ENCODE data around the gene PLXNA4. TPM values are rescaled to one million over a fixed set of nuclear protein-coding genes. Genes with fewer than 3 reads are reported as not detected.

Gene PLXNA4
- total RNA-seq, 1 experiment from 2014 or later: not detected

- DNase-seq (ENCODE audit: unreplicated experiment): no peak
- no peaks in the 10 kb centered on the region for H3K27me3 Mint-ChIP-seq (ENCODE audit: insufficient read depth, unreplicated experiment)
- H3K4me3 Mint-ChIP-seq (ENCODE audit: unreplicated experiment): no peak overlapping the region
- intact Hi-C loops (cut with micrococcal nuclease): no loop called here
- ChIA-PET POLR2A (interaction anchor here (0.6 to 0.7 kb wide), 2 partner anchors 29 to 183 kb away, joined by 3 read pairs; no protein-coding TSS in a partner anchor), CTCF (interaction anchor here (0.6 to 2.0 kb wide), 6 partner anchors 303 to 1951 kb away, joined by 3 to 8 read pairs (median 4); no protein-coding TSS in a partner anchor)
- BruUV-seq (replicated peaks): no TSS peak
- peaks cover 25% of the 10 kb centered on the region for H3K9me3 Mint-ChIP-seq (ENCODE audit: unreplicated experiment)
- TF ChIP-seq CTCF (IDR thresholded peaks at IDR 0.05; ENCODE audit: unreplicated experiment): no peak
- no peaks in the 10 kb centered on the region for H3K4me1 Mint-ChIP-seq (ENCODE audit: insufficient read depth, unreplicated experiment)
- H3K36me3 Mint-ChIP-seq (ENCODE audit: insufficient read depth, unreplicated experiment): no peaks in the 10 kb centered on the region
- no peak overlapping the region for H3K27ac Mint-ChIP-seq (ENCODE audit: low read depth, unreplicated experiment)
Observed at GRCh38 chr7:132248841-132249240, 327.4 kb downstream of the PLXNA4 start.

GRCh38 chr7:132247995-132248618, 328.2 kb downstream of the PLXNA4 start:
- no TSS peak for BruUV-seq (replicated peaks)
- Mint-ChIP-seq H3K27ac (ENCODE audit: low read depth, unreplicated experiment) (no peak overlapping the region), H3K4me3 (ENCODE audit: unreplicated experiment) (no peak overlapping the region), H3K9me3 (ENCODE audit: unreplicated experiment) (peaks cover 25% of the 10 kb centered on the region), H3K4me1 (ENCODE audit: insufficient read depth, unreplicated experiment) (no peaks in the 10 kb centered on the region), H3K27me3 (ENCODE audit: insufficient read depth, unreplicated experiment) (no peaks in the 10 kb centered on the region), H3K36me3 (ENCODE audit: insufficient read depth, unreplicated experiment) (no peaks in the 10 kb centered on the region)
- ChIA-PET CTCF (interaction anchor here (0.6 to 2.0 kb wide), 5 partner anchors 303 to 1952 kb away, joined by 3 to 8 read pairs (median 6); no protein-coding TSS in a partner anchor), POLR2A (no interaction called here)
- intact Hi-C loops (cut with micrococcal nuclease): no loop called here
- no peak for DNase-seq (ENCODE audit: unreplicated experiment)
- TF ChIP-seq CTCF (IDR thresholded peaks at IDR 0.05; ENCODE audit: unreplicated experiment): no peak

- Mint-ChIP-seq H3K4me3 (ENCODE audit: unreplicated experiment) (no peak overlapping the region), H3K27me3 (ENCODE audit: insufficient read depth, unreplicated experiment) (no peaks in the 10 kb centered on the region), H3K36me3 (ENCODE audit: insufficient read depth, unreplicated experiment) (no peaks in the 10 kb centered on the region), H3K27ac (ENCODE audit: low read depth, unreplicated experiment) (no peak overlapping the region), H3K9me3 (ENCODE audit: unreplicated experiment) (peaks cover 25% of the 10 kb centered on the region), H3K4me1 (ENCODE audit: insufficient read depth, unreplicated experiment) (no peaks in the 10 kb centered on the region)
- ChIA-PET POLR2A (no interaction called here), CTCF (no interaction called here)
- intact Hi-C loops (cut with micrococcal nuclease): no loop called here
- TF ChIP-seq CTCF (IDR thresholded peaks at IDR 0.05; ENCODE audit: unreplicated experiment): no peak
- no TSS peak for BruUV-seq (replicated peaks)
- no peak for DNase-seq (ENCODE audit: unreplicated experiment)
Observed at GRCh38 chr7:132246591-132246990, 329.7 kb downstream of the PLXNA4 start.

- no TSS peak for BruUV-seq (replicated peaks)
- POLR2A ChIA-PET: no interaction called here
Observed at GRCh38 chr7:132245539-132245938, 330.7 kb downstream of the PLXNA4 start.

More at GRCh38 chr7:132245539-132245938, 330.7 kb downstream of the PLXNA4 start:
- intact Hi-C loops (cut with micrococcal nuclease): no loop called here
- no peak overlapping the region for H3K27ac Mint-ChIP-seq (ENCODE audit: low read depth, unreplicated experiment)
- peaks cover 25% of the 10 kb centered on the region for H3K9me3 Mint-ChIP-seq (ENCODE audit: unreplicated experiment)
- no peak overlapping the region for H3K4me3 Mint-ChIP-seq (ENCODE audit: unreplicated experiment)
- H3K4me1 Mint-ChIP-seq (ENCODE audit: insufficient read depth, unreplicated experiment): no peaks in the 10 kb centered on the region
- DNase-seq (ENCODE audit: unreplicated experiment): no peak
- no peak for TF ChIP-seq CTCF (IDR thresholded peaks at IDR 0.05; ENCODE audit: unreplicated experiment)
- H3K27me3 Mint-ChIP-seq (ENCODE audit: insufficient read depth, unreplicated experiment): no peaks in the 10 kb centered on the region
- CTCF ChIA-PET: no interaction called here
- H3K36me3 Mint-ChIP-seq (ENCODE audit: insufficient read depth, unreplicated experiment): no peaks in the 10 kb centered on the region
